ENCODE results near the gene CCDC9. TPM values are rescaled to one million over a fixed set of nuclear protein-coding genes. Genes with fewer than 3 reads are reported as not detected.
A peak's percentile ranks its signal among the peaks of the same experiment; 100 is the strongest.

CCDC9 gene
- total RNA-seq, 1 donor from 2014 or later: 49.2 TPM

DNA sequence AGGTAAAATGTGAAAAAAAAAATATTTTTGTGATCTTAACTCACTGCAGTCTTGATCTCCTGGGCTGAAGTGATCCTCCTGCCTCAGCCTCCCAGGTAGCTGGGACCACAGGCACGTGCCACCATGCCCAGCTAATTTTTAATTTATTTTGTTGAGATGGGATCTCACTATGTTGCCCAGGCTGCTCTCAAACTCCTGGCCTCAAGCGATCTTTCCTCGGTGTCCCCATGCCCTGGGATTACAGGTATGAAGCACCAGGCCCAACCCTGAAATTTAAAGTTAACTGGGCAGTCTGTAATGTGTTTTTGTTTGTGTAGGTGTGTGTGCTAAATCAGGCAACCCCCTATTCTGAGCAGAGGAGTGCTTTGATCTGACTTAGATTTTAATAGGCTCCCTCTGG lies 50.0 kb downstream of the CCDC9 start:
- Mint-ChIP-seq H3K4me3 (no peak overlapping the region), H3K36me3 (no peaks in the 10 kb centered on the region), H3K27ac (no peak overlapping the region)

DNA sequence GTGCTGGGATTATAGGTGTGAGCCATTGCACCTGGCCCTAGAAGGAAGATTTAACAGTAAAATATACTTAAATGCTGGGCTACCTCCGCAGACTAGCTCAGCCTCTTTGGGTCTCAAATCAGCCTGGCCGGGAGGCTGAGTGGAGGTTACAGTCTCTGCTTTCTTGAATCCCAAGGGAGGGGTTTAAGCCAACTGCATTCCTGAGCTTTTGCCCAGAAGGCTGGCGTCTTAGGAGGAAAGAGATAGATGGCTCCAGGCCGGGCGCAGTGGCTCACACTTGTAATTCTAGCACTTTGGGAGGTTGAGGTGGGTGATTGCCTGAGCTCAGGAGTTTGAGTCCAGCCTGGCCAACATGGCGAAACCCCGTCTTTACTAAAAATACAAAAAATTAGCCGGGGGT lies 52.7 kb downstream of the CCDC9 start:
- Mint-ChIP-seq H3K27me3 (ENCODE audit: low read depth) (peaks cover 1% of the 10 kb centered on the region), H3K4me3 (no peak overlapping the region), H3K4me1 (peaks cover 14% of the 10 kb centered on the region), H3K9me3 (no peaks in the 10 kb centered on the region), H3K36me3 (no peaks in the 10 kb centered on the region), H3K27ac (no peak overlapping the region)
- TF ChIP-seq, protein P1, sequence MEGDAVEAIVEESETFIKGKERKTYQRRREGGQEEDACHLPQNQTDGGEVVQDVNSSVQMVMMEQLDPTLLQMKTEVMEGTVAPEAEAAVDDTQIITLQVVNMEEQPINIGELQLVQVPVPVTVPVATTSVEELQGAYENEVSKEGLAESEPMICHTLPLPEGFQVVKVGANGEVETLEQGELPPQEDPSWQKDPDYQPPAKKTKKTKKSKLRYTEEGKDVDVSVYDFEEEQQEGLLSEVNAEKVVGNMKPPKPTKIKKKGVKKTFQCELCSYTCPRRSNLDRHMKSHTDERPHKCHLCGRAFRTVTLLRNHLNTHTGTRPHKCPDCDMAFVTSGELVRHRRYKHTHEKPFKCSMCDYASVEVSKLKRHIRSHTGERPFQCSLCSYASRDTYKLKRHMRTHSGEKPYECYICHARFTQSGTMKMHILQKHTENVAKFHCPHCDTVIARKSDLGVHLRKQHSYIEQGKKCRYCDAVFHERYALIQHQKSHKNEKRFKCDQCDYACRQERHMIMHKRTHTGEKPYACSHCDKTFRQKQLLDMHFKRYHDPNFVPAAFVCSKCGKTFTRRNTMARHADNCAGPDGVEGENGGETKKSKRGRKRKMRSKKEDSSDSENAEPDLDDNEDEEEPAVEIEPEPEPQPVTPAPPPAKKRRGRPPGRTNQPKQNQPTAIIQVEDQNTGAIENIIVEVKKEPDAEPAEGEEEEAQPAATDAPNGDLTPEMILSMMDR (IDR thresholded peaks at IDR 0.05; ENCODE audit: unreplicated experiment): no peak
- DNase-seq (ENCODE audit: low spot score in 2 of 2, unreplicated experiment in 2 of 2): no peak

More for the DNA sequence above, 50.0 kb downstream of the CCDC9 start:
- H3K9me3 Mint-ChIP-seq: no peaks in the 10 kb centered on the region
- H3K4me1 Mint-ChIP-seq: peaks cover 14% of the 10 kb centered on the region
- DNase-seq (ENCODE audit: low spot score in 2 of 2, unreplicated experiment in 2 of 2): no peak
- TF ChIP-seq, protein P1 (IDR thresholded peaks at IDR 0.05; ENCODE audit: unreplicated experiment): no peak
- peaks cover 1% of the 10 kb centered on the region for H3K27me3 Mint-ChIP-seq (ENCODE audit: low read depth)

DNA sequence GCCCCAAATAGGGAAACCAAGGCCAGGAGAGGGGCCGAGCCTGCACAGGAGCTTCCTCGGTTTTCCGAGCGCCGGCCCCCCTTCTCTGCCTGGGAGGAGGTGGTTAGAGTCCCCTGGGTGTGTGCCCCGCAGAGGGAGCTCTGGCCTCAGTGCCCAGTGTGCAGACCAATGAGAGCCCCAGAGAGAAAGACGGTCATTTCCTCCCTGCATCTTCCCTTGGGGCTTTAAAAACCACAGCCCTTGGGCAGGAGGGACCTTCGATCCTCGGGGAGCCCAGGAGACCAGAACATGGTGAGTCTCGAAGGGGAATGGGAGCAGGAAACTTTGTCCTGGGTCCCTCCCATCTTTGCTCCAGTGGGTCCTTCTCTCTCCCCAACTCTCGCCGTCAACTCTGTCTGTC lies 53.3 kb downstream of the CCDC9 start, which contains the start of gene C5AR1:
Gene C5AR1, plus strand, starts transcription at position 254 of the 400 bp plus-strand sequence. Its CDS starts 35 bp downstream, at position 289.
- Mint-ChIP-seq H3K4me1 (peaks cover 14% of the 10 kb centered on the region), H3K36me3 (no peaks in the 10 kb centered on the region), H3K27me3 (ENCODE audit: low read depth) (peaks cover 1% of the 10 kb centered on the region)

DNA sequence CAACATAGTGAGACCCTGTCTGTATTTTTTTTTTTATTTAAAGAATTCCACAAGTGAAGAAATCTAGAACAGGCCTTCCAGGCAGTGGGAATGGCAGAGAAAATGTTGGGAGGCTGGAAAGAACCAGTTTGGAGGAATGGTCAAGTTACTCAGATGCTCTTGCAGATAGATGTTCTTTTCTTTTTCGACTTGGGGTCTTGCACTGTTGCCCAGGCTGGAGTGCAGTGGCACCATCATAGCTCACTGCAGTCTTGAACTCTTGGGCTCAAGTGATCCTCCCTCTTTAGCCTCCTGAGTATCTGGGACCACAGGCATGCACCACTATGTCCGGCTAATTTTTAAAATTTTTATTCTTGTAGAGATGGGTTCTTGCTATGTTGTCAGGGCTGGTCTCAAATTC lies 54.0 kb downstream of the CCDC9 start:
- H3K9me3 Mint-ChIP-seq: no peaks in the 10 kb centered on the region

More for the DNA sequence above, 53.3 kb downstream of the CCDC9 start, which contains the start of gene C5AR1:
- DNase-seq (ENCODE audit: low spot score in 2 of 2, unreplicated experiment in 2 of 2): no peak
- Mint-ChIP-seq H3K4me3 (no peak within 1 kb of the TSS), H3K9me3 (no peaks in the 10 kb centered on the region), H3K27ac (peak within 1 kb of the TSS; percentile 59)
- TF ChIP-seq, protein P1 (IDR thresholded peaks at IDR 0.05; ENCODE audit: unreplicated experiment): no peak

DNA sequence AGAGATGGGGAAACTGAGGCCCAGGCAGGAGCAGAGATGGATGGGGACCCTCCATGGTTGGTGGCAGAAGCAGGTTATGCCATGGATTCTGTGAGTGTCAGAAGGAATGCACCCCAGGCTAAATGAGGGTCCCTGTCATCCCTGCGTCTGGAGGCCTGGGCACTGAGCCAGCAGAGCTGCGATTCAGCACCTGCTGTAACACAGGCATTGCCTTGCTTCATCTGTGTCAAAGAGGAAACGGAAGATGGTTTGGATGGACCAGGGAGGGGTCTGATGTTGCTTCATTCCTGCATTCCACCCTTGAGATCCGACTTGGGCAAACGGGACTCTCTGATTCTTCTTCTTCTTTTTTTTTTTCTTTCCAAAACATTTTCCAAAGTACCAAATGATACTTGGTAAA lies 54.5 kb downstream of the CCDC9 start:
- TF ChIP-seq, protein P1 (IDR thresholded peaks at IDR 0.05; ENCODE audit: unreplicated experiment): no peak
- Mint-ChIP-seq H3K9me3 (no peaks in the 10 kb centered on the region), H3K27ac (peak overlapping the region; percentile 59), H3K27me3 (ENCODE audit: low read depth) (peaks cover 4% of the 10 kb centered on the region), H3K4me1 (peaks cover 10% of the 10 kb centered on the region), H3K4me3 (no peak overlapping the region), H3K36me3 (no peaks in the 10 kb centered on the region)
- peak; percentile 59 to 71 for DNase-seq (ENCODE audit: low spot score in 2 of 2, unreplicated experiment in 2 of 2)

More for the DNA sequence above, 54.0 kb downstream of the CCDC9 start:
- no peak overlapping the region for H3K4me3 Mint-ChIP-seq
- H3K4me1 Mint-ChIP-seq: peaks cover 12% of the 10 kb centered on the region
- H3K27me3 Mint-ChIP-seq (ENCODE audit: low read depth): peaks cover 4% of the 10 kb centered on the region
- TF ChIP-seq, protein P1 (IDR thresholded peaks at IDR 0.05; ENCODE audit: unreplicated experiment): no peak
- peak overlapping the region; percentile 59 for H3K27ac Mint-ChIP-seq
- no peaks in the 10 kb centered on the region for H3K36me3 Mint-ChIP-seq
- no peak for DNase-seq (ENCODE audit: low spot score in 2 of 2, unreplicated experiment in 2 of 2)
